BLaER1 (cell line): ENCODE results near the gene DCTN3.

ENCODE experiments used
- H3K27ac ChIP-seq: shearing (Covaris generic); formaldehyde crosslinking; 2 replicates; pipeline ENCODE4 v1.8.1; 2022
- H3K27me3 ChIP-seq: shearing (Covaris generic); formaldehyde crosslinking; 2 replicates; pipeline ENCODE4 v1.8.1; 2022
- H3K36me3 ChIP-seq: shearing (Covaris generic); formaldehyde crosslinking; 2 replicates; pipeline ENCODE4 v1.8.1; 2022
- H3K4me1 ChIP-seq: shearing (Covaris generic); formaldehyde crosslinking; 2 replicates; pipeline ENCODE4 v1.8.1; 2022
- H3K4me2 ChIP-seq: shearing (Covaris generic); formaldehyde crosslinking; 2 replicates; pipeline ENCODE4 v1.8.1; 2022
- H3K4me3 ChIP-seq: shearing (Covaris generic); formaldehyde crosslinking; 2 replicates; pipeline ENCODE4 v1.8.1; 2022
- H3K9ac ChIP-seq: shearing (Covaris generic); formaldehyde crosslinking; 2 replicates; pipeline ENCODE4 v1.8.1; 2022
- H3K9me3 ChIP-seq: shearing (Covaris generic); formaldehyde crosslinking; 2 replicates; pipeline ENCODE4 v1.8.1; 2022
- H4K20me1 ChIP-seq: shearing (Covaris generic); formaldehyde crosslinking; 2 replicates; pipeline ENCODE4 v1.8.1; 2022
- Cebpa-rat ChIP-seq: shearing (Covaris generic); IDR thresholded peaks from 2 replicates; pipeline ENCODE4 v1.8.1; 2022

The DCTN3 gene

GRCh38 chr9:34607331-34607730 is 13.0 kb downstream of the DCTN3 start:
- no peak for TF ChIP-seq Cebpa-rat
- no peak overlapping the region for H3K4me3 ChIP-seq
- no peaks in the 10 kb centered on the region for H3K9me3 ChIP-seq
- H3K4me2 ChIP-seq = no peak overlapping the region
- no peak overlapping the region for H3K9ac ChIP-seq
- no peak overlapping the region for H3K27ac ChIP-seq
- peaks cover 10% of the 10 kb centered on the region; the same call in 1 of the 2 replicates for H3K36me3 ChIP-seq
- H3K4me1 ChIP-seq = peaks cover 16% of the 10 kb centered on the region
- H3K27me3 ChIP-seq = no peaks in the 10 kb centered on the region
- H4K20me1 ChIP-seq = no peaks in the 10 kb centered on the region

GRCh38 chr9:34606905-34607304 is 13.4 kb downstream of the DCTN3 start:
- H3K4me1 ChIP-seq = peaks cover 16% of the 10 kb centered on the region
- peaks cover 10% of the 10 kb centered on the region; the same call in 1 of the 2 replicates for H3K36me3 ChIP-seq
- TF ChIP-seq Cebpa-rat = no peak
- no peak overlapping the region for H3K27ac ChIP-seq
- H3K9ac ChIP-seq = no peak overlapping the region
- no peaks in the 10 kb centered on the region for H3K9me3 ChIP-seq
- H3K27me3 ChIP-seq = no peaks in the 10 kb centered on the region
- no peak overlapping the region for H3K4me2 ChIP-seq
- H4K20me1 ChIP-seq = no peaks in the 10 kb centered on the region
- no peak overlapping the region for H3K4me3 ChIP-seq

GRCh38 chr9:34606190-34606589 is 14.1 kb downstream of the DCTN3 start:
- no peaks in the 10 kb centered on the region for H4K20me1 ChIP-seq
- no peaks in the 10 kb centered on the region for H3K27me3 ChIP-seq
- H3K4me1 ChIP-seq = peaks cover 12% of the 10 kb centered on the region
- no peak overlapping the region for H3K27ac ChIP-seq
- no peak overlapping the region for H3K4me3 ChIP-seq
- no peak overlapping the region for H3K4me2 ChIP-seq
- no peaks in the 10 kb centered on the region for H3K9me3 ChIP-seq
- peaks cover 10% of the 10 kb centered on the region; the same call in 1 of the 2 replicates for H3K36me3 ChIP-seq
- no peak overlapping the region for H3K9ac ChIP-seq
- TF ChIP-seq Cebpa-rat = no peak

GRCh38 chr9:34603610-34604231 is 16.6 kb downstream of the DCTN3 start:
- Histone ChIP-seq H4K20me1 (no peaks in the 10 kb centered on the region), H3K4me3 (no peak overlapping the region), H3K27ac (no peak overlapping the region), H3K9me3 (no peaks in the 10 kb centered on the region), H3K27me3 (no peaks in the 10 kb centered on the region), H3K36me3 (no peaks in the 10 kb centered on the region), H3K9ac (no peak overlapping the region), H3K4me1 (no peaks in the 10 kb centered on the region), H3K4me2 (no peak overlapping the region)
- no peak for TF ChIP-seq Cebpa-rat

GRCh38 chr9:34601937-34602573 is 18.2 kb downstream of the DCTN3 start:
- Histone ChIP-seq H3K27me3 (no peaks in the 10 kb centered on the region; the same call in 1 of the 2 replicates), H3K4me2 (no peak overlapping the region), H3K9me3 (no peaks in the 10 kb centered on the region), H3K9ac (no peak overlapping the region), H3K4me3 (no peak overlapping the region), H3K4me1 (no peaks in the 10 kb centered on the region), H4K20me1 (no peaks in the 10 kb centered on the region), H3K27ac (no peak overlapping the region), H3K36me3 (no peaks in the 10 kb centered on the region)
- no peak for TF ChIP-seq Cebpa-rat

- Histone ChIP-seq H3K27ac (no peak overlapping the region), H3K4me2 (no peak overlapping the region), H3K9ac (no peak overlapping the region), H3K4me3 (no peak overlapping the region), H3K27me3 (no peaks in the 10 kb centered on the region; the same call in 1 of the 2 replicates), H4K20me1 (no peaks in the 10 kb centered on the region), H3K9me3 (no peaks in the 10 kb centered on the region), H3K4me1 (no peaks in the 10 kb centered on the region), H3K36me3 (no peaks in the 10 kb centered on the region)
- no peak for TF ChIP-seq Cebpa-rat
Observed at GRCh38 chr9:34600908-34601307, 19.4 kb downstream of the DCTN3 start.

- Histone ChIP-seq H3K36me3 (no peaks in the 10 kb centered on the region), H3K9ac (no peak overlapping the region), H3K9me3 (no peaks in the 10 kb centered on the region), H3K4me2 (no peak overlapping the region), H3K27me3 (peaks cover 4% of the 10 kb centered on the region), H3K4me1 (no peaks in the 10 kb centered on the region), H4K20me1 (peaks cover under 1% of the 10 kb centered on the region; the same call in 1 of the 2 replicates), H3K27ac (no peak overlapping the region), H3K4me3 (no peak overlapping the region)
- no peak for TF ChIP-seq Cebpa-rat
Observed at GRCh38 chr9:34599546-34599945, 20.7 kb downstream of the DCTN3 start.

GRCh38 chr9:34594177-34594576 is 26.1 kb downstream of the DCTN3 start:
- no peak overlapping the region for H3K4me3 ChIP-seq
- no peaks in the 10 kb centered on the region for H3K36me3 ChIP-seq
- TF ChIP-seq Cebpa-rat = no peak
- H3K27ac ChIP-seq = no peak overlapping the region
- peaks cover 34% of the 10 kb centered on the region for H3K4me1 ChIP-seq
- H3K27me3 ChIP-seq = peaks cover 58% of the 10 kb centered on the region
- H4K20me1 ChIP-seq = peaks cover 50% of the 10 kb centered on the region
- no peaks in the 10 kb centered on the region for H3K9me3 ChIP-seq
- H3K4me2 ChIP-seq = no peak overlapping the region
- no peak overlapping the region for H3K9ac ChIP-seq

GRCh38 chr9:34592895-34593601 is 27.2 kb downstream of the DCTN3 start:
- no peak for TF ChIP-seq Cebpa-rat
- H3K4me2 ChIP-seq = no peak overlapping the region
- H3K4me1 ChIP-seq = peaks cover 40% of the 10 kb centered on the region
- H3K27me3 ChIP-seq = peaks cover 69% of the 10 kb centered on the region
- H3K4me3 ChIP-seq = no peak overlapping the region
- no peak overlapping the region for H3K27ac ChIP-seq
- peaks cover 61% of the 10 kb centered on the region for H4K20me1 ChIP-seq
- no peaks in the 10 kb centered on the region for H3K9me3 ChIP-seq
- H3K36me3 ChIP-seq = no peaks in the 10 kb centered on the region
- no peak overlapping the region for H3K9ac ChIP-seq
